Sigmoid colon (tissue), 4 donors: ENCODE data around the gene DNTTIP2.

Experiments used
- EP300 ChIP-seq, 4 donors: sonication (generic); formaldehyde crosslinking; IDR thresholded peaks; one replicate each; pipeline ENCODE4 v1.6.1; 2017; ENCODE audit warnings: antibody characterized with exemption in 4 of 4
- POLR2A ChIP-seq, 2 donors: fragments of 450-650 bp; IDR thresholded peaks; one replicate each; pipeline ENCODE4 v1.6.1; 2016; ENCODE audit warnings: antibody characterized with exemption in 2 of 2, mild to moderate bottlenecking in 2 of 2, moderate library complexity in 2 of 2
- TF ChIP-seq, protein P1 (sequence below), 4 experiments: fragments of 450-650 bp in 3 of 4; fragments of 200-600 bp in 1 of 4; IDR thresholded peaks; one replicate each; pipeline ENCODE4 v1.5.1; 2016 to 2019; ENCODE audit warnings: antibody characterized with exemption in 4 of 4, mild to moderate bottlenecking in 3 of 4, moderate library complexity in 2 of 4

DNA sequence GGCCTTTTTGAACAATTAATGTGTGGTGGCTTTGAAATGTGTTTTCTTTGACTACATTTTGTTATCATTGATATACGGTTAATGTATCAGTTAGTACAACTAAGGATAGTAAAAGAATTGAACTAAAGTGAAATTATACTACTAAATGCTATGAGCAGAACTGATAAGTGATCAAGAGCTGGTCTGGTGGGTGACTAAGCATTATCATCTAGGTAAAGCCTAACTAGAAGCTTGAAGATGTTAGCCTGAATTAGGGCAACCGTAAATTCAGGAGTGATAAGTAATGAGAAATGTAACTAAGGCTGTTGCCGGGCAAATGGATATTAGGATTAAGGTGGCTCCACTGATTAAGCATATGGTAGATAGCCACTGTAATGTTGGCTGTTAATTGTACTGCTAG lies 46.2 kb upstream of the DNTTIP2 start:
- TF ChIP-seq, protein P1, sequence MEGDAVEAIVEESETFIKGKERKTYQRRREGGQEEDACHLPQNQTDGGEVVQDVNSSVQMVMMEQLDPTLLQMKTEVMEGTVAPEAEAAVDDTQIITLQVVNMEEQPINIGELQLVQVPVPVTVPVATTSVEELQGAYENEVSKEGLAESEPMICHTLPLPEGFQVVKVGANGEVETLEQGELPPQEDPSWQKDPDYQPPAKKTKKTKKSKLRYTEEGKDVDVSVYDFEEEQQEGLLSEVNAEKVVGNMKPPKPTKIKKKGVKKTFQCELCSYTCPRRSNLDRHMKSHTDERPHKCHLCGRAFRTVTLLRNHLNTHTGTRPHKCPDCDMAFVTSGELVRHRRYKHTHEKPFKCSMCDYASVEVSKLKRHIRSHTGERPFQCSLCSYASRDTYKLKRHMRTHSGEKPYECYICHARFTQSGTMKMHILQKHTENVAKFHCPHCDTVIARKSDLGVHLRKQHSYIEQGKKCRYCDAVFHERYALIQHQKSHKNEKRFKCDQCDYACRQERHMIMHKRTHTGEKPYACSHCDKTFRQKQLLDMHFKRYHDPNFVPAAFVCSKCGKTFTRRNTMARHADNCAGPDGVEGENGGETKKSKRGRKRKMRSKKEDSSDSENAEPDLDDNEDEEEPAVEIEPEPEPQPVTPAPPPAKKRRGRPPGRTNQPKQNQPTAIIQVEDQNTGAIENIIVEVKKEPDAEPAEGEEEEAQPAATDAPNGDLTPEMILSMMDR (IDR thresholded peaks at IDR 0.05) = no peak
- TF ChIP-seq EP300 (IDR thresholded peaks at IDR 0.05) (no peak), POLR2A (IDR thresholded peaks at IDR 0.05) (no peak)
